Astrocyte (in vitro differentiated cells and primary cell): ENCODE measurements around the gene RNF217.

Experiments
- EZH2 ChIP-seq: IDR thresholded peaks from 2 replicates; pipeline ENCODE4 v1.6.1; 2012; ENCODE audit warnings: mild to moderate bottlenecking, low read length, inconsistent platforms; ENCODE audit not compliant: insufficient read depth
- TF ChIP-seq, protein P1 (sequence below): IDR thresholded peaks from 2 replicates; pipeline ENCODE4 v1.5.1; 2011; ENCODE audit warnings: low read depth, mild to moderate bottlenecking, inconsistent platforms, low read length, moderate library complexity; ENCODE audit not compliant: insufficient read depth

DNA sequence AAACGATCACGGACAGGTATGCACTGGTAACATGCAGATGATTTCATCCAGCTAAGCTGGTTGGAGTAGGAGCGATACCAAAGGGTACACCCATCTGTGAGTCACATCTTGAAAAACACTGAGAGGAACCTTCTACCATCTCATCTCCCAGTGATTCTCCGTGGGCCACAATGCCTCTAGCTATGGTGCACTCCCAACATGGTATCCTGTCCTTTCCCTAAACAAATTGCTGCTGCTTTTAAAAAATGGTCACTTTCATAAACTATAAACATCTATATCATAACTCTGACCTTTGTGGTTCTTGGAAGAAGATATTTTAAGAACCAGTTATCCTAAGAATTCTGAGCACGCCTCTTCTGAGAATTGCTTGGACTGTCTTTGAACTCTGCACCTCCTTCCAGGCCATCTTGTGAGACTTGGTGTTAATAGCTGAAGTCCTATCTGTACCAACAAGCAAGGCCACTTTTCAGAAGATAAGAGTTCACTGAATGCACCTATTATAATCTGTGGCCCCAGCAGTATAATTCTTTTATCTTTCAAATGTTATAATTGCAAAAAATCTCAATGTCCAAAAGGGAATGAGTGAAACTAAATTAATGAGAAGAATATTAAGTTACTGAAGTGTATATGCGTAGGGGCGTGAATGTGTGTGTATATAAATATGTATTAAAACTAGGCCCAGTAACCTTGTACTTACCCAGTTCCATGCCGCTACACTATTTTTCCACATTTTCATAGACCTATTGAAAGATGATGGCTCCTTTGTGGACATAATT lies 120.9 kb downstream of the RNF217 start:
- TF ChIP-seq, protein P1, sequence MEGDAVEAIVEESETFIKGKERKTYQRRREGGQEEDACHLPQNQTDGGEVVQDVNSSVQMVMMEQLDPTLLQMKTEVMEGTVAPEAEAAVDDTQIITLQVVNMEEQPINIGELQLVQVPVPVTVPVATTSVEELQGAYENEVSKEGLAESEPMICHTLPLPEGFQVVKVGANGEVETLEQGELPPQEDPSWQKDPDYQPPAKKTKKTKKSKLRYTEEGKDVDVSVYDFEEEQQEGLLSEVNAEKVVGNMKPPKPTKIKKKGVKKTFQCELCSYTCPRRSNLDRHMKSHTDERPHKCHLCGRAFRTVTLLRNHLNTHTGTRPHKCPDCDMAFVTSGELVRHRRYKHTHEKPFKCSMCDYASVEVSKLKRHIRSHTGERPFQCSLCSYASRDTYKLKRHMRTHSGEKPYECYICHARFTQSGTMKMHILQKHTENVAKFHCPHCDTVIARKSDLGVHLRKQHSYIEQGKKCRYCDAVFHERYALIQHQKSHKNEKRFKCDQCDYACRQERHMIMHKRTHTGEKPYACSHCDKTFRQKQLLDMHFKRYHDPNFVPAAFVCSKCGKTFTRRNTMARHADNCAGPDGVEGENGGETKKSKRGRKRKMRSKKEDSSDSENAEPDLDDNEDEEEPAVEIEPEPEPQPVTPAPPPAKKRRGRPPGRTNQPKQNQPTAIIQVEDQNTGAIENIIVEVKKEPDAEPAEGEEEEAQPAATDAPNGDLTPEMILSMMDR, result no peak
- no peak for TF ChIP-seq EZH2
